NOMO-1 treated with dmso at 0.1 percent for 144 hours (cell line): ENCODE measurements around the gene CD6.
"Not testable (repeated sequence)": the region's sequence is repeated elsewhere in the genome, so short reads cannot be mapped to it uniquely, and the experiment has no call there.

ENCODE experiments used
- DNase-seq: peaks from one replicate; lab custom pipeline; 2025; ENCODE audit not compliant: unreplicated experiment; lab: John Stamatoyannopoulos, UW

The CD6 gene

DNA sequence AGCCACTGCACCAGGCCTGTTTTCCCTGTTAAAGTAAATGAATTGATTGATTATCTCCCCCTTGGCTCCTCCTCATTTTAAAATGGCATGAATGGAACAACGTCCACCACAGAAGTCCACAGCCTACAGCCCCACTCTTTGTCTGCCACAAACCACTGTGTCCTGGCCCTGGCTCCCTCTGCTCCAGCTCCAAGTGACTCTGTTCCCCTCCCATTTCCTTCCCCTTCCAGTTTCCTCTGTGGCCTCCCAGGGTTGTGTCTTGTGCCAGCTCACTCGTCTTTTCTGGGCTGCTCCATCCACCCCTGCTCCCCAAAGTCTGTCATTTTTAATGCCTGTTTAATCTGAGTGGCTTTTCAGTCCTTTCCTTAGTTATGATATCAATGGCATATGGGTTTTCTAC, 78.4 kb downstream of the CD6 start:
- no peak for DNase-seq

DNA sequence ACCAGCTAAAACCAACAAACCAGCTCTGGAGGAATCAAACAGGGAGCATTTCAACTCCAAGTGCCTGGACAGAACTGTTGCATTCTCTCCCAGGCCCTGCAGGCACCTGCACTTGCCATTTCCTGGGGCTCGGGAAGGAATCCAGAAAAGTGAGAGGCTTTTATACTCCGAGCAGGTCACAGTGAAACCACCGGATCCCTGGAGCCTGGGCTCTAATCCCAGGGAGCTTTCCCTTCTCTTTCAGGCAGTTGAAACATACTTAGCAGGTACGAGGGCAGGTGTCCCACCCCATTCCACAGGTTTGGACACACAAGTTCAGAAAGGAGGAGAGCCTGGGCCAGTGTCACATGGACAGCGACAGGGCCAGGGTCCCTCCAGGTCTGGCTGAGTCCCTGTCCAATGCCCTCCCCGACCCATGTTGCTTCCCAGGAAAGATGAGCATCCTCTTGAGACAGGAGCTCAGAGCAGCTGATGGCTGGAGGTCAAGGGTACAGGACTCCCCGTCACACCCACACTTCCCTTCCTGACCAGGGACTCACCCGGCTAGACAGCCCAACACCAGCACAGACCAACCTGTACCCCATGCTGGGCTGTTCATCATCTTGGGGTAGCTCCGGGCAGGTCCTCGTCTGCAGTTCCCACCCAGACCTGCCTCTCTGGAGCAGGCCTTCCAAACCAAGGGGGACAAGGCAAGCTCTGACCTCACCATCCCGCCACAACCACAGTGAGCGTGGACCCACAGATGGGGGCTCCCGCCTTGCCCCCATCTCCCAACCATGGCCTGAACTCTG, 80.9 kb downstream of the CD6 start:
- DNase-seq, result no peak

DNA sequence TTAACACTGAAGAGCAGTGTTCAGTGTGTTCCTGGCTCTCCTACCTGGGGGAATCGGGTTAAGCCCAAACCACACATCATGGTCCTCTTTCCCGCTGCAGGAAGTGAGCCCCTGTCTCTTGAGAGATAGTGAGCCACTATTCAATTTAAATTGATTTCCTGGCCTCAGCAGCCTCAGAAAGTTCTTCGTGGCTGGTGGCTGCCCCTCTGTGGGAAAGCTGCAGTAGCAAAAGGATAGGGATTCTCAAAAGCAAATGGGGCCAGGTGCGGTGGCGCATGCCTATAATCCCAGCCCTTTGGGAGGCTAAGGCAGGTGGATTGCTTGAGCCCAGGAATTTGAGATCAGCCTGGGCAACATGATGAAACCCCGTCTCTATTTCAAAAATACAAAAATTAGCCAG, 81.7 kb downstream of the CD6 start:
- no peak for DNase-seq

DNA sequence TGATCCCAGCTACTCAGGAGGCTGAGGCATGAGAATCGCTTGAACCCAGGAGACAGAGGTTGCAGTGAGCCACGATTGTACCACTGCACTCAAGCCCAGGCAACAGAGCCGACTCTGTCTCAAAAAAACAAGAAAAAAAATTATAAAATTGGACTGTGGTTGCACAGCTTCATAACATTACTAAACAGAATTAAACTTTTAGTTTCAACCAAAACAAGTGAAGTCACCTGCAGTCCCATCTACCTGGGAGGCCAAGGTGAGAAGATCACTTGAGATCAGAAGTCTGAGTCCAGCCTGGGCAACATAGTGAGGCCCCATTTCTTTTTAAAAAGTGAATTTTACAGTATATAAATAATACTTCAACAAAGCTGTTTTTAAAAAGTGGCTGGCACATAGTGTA, 83.0 kb downstream of the CD6 start:
- DNase-seq, result no peak

DNA sequence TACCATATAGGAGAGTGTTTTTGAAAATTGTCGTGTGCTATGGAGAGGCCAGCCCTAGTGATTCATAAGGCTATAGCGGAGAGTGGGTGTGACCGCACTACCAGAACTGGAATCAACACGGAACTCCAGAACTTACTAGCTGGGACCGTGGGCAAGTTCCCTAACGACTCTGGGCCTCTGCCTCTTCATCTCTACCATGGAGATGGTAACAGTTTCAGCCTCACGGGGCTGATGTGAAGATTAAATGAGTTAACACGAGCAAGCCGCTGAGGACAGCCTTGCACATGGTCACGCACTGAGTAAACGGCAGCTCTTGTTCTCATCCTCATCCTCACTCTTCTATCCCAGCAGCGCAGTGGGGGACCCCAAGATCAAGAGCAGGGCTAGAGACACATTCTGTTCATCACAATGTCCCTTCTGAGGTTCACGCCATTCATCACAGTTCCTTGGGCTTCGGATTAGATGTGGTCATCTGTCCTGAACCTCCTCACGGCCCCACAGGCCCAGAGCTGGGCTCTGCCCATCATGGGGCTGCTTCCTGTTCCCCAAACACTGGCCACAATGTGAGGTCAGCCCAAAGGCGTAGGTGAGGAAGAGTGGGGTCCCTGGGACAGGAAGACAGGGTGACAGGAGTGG, 83.6 kb downstream of the CD6 start:
- no peak for DNase-seq

DNA sequence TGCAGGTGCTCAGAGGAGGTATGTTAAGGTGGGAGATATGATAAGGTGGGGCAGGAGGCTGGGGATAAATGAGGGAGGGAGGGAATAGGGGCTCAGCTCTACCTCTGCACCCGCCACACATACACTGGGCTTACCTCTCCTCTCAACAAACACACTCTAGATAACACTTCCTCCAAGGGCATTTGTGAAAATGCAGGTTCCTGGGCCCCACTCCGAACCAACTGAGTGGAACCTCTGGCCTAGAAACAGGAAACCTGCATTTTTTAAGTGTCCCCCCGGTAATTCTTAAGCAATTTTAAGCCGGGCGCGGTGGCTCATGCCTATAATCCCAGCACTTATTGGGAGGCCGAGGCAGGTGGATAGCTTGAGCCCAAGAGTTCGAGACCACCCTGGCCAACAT, 84.3 kb downstream of the CD6 start:
- DNase-seq, result no peak

DNA sequence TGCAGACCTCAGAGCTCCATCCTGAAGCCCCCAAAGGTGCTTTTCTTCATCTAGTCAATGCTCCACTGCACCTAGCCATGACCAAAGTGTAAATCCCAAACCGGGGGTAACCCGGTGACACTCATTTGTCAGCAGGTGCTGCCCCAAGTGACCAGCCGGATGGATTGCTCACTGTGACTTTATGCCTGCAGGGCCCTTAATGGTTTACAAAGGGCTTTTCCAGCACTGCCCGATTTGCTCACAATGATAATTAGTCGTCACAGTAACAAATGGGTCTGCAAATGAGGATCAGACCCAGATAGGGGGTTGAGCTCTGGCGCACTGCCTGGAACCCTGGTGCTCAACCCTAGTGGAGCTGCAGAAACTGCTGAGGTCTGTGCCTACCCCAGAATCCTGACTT, 85.1 kb downstream of the CD6 start:
- no peak for DNase-seq

DNA sequence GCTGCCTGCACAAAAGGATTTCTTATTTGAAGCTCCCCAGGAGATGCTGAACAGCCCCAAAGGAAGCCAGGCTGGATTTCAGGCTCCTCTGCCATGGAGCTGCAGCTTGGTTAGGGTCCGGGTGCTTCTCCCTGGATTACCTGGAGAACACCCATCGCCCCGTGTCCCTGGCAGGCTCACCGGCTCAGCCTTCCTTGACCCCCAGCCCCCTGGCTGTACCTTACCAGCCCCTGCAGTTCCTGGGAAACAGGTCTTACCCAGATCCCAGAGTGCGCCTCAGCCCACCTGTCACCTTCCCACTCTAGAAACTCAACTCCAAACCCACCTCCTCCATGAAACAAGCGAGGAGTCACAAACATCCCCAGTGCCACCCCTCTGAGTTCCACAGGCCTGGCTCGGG, 85.5 kb downstream of the CD6 start:
- no peak for DNase-seq

DNA sequence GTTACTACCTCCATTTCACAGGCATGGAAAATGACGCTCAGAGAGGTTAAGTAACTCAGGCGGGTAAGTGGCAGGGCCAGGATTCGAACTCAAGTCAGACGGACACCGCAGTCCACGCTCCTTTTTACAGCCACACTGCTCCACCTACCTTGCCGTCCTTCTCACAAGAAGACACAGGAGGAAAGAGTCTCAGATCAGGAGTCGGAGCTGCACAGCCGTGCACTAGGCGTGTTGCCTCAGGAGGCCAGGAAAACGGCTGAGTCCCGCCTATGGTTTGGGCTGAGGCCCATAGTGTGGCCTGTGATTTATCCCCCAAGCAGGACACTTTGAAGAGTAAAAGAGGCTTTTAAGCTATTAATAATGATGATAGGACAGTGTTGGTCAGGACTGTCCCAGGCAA, 86.1 kb downstream of the CD6 start:
- DNase-seq, result no peak

DNA sequence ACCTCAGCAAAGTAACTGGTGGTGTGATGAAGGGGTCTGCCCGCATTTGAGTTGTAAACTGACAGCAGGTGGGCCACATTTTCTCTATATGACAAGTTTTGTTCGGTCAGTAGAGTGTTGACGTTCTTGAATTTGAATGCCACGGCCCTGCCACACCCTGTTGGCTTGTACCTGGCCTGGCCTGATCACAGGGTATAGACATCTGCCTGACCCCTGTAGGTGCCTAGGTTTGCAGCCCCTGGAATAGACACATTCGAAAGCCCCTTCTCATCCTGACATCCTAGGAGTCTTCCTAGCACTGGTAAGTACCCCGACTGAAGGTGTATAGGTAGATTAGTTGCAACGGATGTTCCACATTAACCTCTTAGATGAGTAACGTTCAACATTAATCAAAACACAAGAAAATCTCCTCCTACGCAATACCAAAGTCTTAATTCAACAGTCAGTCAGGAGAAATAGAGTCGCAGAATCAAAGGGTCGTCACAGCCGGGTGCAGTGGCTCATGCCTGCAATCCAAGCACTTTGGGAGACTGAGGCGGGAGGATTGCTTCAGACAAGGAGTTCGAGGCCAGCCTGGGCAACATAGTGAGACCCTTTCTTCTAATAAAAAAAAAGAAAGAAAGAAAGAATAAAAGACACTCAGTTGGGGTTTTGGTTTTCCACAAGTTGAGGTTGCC, 87.2 kb downstream of the CD6 start:
- DNase-seq, result no peak

DNA sequence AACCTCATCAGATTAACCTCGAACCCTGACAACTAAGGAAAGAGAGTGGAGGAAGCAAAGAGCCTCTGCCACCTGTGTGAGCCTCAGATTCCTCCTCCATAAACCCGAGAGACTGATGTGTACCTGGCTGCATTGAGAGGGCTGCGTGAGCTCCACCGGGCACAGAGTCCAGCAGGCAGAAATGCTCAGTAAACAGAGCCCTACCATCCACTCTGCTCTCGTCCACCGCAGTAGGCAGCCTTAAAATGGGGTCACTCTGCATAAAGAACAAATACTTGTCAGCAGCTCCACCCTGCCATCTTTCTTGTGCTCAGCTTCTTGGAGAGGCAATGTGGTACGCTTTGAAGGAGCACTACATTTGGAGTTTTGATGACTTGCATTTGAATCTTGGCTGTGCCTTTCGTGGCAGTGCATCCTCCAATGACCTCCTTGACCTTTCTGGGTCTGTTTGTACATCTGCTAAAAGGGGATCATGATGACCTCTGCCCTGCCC, 87.8 kb downstream of the CD6 start:
- DNase-seq, result no peak

DNA sequence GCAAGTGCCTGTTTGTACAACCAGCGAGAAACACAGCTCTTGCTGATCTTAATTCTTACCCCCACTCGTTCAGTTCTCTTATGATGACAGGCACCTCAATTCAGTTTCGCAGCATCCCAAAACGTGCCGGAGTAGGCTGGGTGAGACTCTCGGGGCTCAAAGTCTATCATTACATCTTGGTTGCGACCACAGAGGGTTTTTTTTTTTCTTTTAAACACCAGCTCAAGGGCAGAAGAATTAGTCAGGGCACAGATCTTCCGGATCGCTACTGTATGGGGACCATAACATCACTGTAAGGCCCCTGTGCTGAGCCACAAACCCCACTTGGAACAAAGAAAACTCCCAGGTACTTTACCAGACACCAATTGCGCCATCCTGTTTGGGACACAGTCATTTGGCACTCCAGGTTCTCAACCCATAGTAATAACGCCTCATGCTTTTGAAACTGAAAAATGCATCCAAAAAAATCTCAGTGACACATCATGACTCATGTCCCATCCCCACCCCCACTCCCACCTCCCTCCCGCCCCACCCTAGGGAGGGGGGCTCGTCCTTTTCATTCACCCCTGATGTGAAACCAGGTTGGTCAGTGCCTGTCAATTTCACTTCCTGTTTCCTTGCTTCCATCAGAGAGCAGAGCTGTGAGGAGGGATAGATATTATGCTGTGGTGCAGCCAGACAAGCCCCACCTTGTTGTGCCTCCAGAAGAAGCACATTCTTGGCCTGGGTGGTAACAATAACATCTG, 89.8 kb downstream of the CD6 start:
- peak; percentile 84 for DNase-seq

DNA sequence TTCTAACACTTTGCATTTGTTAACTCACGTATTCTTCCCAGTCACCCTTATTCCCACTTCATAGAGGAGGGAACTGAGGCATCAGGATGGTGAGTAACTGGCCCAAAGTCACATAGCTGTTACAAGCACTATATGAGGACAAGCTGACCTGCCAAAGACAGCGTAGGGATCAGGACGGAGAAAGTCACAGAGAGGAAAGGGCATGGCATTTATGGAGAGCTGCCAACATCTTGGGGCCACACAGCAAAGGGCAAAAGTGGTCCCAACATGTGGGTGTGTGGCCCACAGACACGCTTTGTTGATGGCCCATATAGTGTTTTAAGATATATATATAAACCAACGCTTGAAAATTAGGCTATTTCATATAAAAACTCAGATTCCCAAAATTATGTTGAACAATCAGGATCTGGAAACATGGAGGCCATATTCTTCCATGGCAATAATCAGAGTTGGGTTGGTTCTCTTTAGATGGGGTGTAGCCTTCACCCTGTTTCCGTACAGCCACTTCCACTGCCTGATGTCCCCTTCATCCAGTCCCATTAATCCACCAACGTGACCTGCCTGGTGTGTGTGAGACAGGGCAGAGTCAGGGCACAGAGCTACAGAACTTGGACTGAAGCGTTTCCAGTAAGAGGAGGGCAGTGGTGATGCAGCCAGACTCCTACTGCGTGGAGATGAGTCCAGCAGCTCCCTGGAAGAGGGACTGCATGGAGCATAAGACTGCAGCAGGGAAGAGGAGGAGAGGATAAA, 90.9 kb downstream of the CD6 start:
- no peak for DNase-seq

DNA sequence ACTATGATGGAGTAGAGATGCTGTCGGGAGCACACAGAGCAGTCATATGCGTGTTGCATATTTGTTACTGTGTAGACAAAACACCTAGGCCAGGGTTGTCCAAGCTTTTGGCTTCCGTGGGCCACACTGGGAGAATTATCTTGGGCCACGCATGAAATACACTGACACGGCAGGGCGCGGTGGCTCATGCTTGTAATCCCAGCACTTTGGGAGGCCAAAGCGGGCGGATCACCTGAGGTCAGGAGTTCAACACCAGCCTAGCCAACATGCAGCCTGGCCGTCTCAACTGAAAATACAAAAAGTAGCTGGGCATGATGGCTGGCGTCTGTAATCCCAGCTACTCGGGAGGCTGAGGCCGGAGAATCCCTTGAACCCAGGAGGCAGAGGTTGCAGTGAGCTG, 93.8 kb downstream of the CD6 start:
- DNase-seq, result not testable (repeated sequence)

DNA sequence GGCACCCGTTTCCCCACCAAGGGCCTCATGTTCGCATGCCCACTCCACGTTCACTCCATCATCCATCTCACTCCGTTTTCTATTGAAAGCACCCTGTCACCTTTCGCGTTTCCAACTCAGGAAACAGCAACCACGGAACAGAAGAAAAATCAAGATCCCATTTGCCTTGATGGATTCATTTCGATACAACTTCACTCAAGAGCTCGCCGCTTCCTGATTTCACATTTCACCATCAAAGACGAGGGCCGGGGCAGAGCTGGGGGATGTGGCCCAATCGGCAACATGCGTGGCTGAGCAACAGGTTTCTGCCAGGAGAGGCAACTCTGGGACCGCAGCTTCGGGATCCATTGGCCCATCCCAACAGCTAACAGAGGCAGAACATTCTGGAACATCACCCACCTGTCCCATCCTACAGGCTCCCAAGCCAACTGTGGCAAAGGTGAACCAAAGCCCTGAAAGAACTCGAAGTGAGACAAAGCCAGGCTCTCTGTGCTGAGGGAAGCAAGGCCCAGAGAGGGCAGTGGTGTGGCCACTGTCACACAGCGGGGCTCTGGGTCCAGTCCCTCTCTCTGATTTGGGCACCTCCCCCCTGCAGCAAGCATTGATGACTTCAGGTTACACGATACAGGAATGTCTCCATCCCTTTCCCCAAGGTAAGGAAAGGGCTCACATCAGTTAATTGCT, 94.6 kb downstream of the CD6 start:
- no peak for DNase-seq

DNA sequence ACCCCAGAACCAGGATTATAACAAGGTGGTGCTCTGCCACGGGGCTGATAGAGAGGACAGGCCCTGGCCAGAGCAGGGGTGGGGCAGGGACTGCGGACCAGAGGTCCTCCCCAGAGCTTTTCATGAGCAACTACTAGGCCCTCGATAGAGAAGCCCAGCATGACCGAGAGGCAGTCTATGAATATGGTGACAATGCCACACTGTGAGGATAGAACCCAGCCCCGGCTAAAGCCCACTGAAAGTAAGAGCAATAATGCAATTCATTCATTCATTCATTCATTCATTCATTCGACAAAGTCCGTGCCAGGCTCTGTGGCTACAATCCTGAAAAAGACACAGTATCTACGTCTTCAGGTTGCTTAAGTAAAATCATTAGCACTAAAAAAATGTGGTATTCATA, 95.2 kb downstream of the CD6 start:
- no peak for DNase-seq

DNA sequence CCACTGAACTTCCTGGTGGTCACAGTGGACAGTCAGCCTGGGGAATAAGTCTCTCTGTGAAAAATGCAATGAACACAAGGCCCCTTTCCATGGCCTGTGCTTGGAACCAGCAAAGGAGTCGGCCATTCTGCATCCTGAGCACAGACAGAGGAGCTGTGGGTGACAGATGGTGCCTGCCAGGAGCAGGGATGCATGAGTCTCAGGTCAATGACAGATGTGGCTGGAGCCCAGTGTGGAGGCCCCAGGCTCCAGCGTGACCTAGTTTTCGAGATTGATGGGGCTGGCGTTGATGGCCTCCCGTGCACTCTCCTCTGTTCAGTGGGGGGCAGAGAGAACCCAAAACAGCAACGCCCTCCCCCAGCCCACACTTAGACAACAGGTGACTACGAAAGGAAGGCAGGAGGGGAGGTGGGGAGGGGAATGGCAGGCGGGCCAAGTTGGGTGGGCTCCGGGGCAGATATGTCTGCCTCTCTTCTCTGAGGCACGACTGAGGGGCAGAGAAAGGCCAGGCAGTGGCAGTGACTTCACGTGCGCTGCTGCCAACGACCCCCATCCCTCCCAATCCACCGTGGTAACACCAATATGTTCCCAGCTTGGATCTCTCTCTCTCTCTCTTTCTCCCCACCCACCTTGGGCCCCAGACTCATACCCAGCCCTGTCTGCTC, 96.4 kb downstream of the CD6 start:
- no peak for DNase-seq

DNA sequence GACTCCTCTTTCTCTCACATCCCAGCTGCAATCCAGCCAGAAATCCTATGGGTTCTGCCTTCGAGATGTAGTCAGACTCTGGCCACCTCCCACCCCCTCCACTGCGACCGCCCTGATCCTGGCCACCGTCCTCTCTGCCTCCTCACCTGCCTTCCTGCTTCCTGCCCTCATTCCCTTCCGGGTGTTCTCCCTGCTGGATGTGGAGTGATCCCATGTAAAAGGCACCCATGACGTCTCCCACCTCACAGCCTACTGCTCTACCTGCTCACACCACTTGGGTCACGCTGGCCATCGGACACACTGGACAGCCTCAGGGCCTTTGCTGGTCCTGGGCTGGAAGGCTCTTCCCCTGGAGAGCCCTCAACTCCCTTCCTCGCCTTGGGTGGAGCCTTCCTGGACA, 97.1 kb downstream of the CD6 start:
- no peak for DNase-seq

DNA sequence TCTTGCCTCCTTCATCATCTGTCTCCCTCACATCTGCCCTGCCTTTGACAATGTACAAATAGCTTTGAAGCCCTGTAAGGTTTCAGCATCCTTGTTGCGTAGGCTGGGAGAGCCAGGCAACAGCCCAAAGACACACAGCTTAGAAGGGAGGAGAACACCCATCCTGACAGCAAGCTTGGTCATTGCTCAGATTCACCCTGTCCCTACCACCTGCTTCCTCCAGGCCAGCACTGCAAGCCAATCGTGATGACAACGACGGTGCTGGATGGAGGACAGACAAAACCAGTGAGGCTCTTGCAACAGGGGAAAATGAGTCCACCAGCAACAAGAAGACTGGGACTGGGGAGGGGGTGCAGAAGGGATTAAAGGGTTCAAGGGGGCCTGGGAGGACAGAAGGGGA, 97.9 kb downstream of the CD6 start:
- DNase-seq, result no peak
